HepG2 (cell line): ENCODE results near the gene FAM3B.

Experiments
- KLF16 ChIP-seq, 2 experiments: sonication (generic) in 1 of 2; formaldehyde crosslinking in 1 of 2; IDR thresholded peaks; 2 replicates each; pipeline versions ENCODE4 v1.6.1 to v1.8.0; 2016 to 2023; ENCODE audit warnings: missing genetic modification reagents in 2 of 2, missing compliant biosample characterization in 1 of 2
- MYC ChIP-seq: sonication (generic); formaldehyde crosslinking; IDR thresholded peaks from 2 replicates; pipeline ENCODE4 v1.9.0; 2021; ENCODE audit warnings: missing genetic modification reagents, borderline replicate concordance
- NPAS2 ChIP-seq: sonication (generic); formaldehyde crosslinking; IDR thresholded peaks from 2 replicates; pipeline ENCODE4 v1.8.0; 2022; ENCODE audit warnings: mild to moderate bottlenecking, missing genetic modification reagents, borderline replicate concordance
- SP1 ChIP-seq, 2 experiments: fragments of 450-650 bp in 1 of 2; sonication (generic) in 1 of 2; formaldehyde crosslinking in 1 of 2; IDR thresholded peaks; 2 replicates each; pipeline versions ENCODE4 v1.4.0 to v1.6.1; 2016 to 2020; ENCODE audit warnings: missing genetic modification reagents in 1 of 2
- USF2 ChIP-seq, 2 experiments: sonication (generic) in 1 of 2; formaldehyde crosslinking in 1 of 2; IDR thresholded peaks; 2 replicates each; pipeline versions ENCODE4 v1.5.1 to v1.6.1; 2011 to 2020; ENCODE audit warnings: borderline replicate concordance in 1 of 2, low read depth in 1 of 2, low read length in 1 of 2, mild to moderate bottlenecking in 1 of 2, missing genetic modification reagents in 1 of 2, moderate library complexity in 1 of 2
- ZNF274 ChIP-seq: sonication (generic); formaldehyde crosslinking; IDR thresholded peaks from 2 replicates; pipeline ENCODE4 v1.5.1; 2020; ENCODE audit warnings: mild to moderate bottlenecking, missing genetic modification reagents
- ZNF292 ChIP-seq: sonication (generic); formaldehyde crosslinking; IDR thresholded peaks from 2 replicates; pipeline ENCODE4 v1.8.1; 2022; ENCODE audit warnings: mild to moderate bottlenecking, low read depth, missing genetic modification reagents, borderline replicate concordance
- TF ChIP-seq, protein P1 (sequence below): sonication (generic); formaldehyde crosslinking; IDR thresholded peaks from 2 replicates; pipeline ENCODE4 v1.8.1; 2023; ENCODE audit warnings: mild to moderate bottlenecking, missing genetic modification reagents
- TF ChIP-seq, protein P2 (sequence below): sonication (generic); formaldehyde crosslinking; IDR thresholded peaks from 2 replicates; pipeline ENCODE4 v1.5.0; 2020; ENCODE audit warnings: mild to moderate bottlenecking, missing genetic modification reagents, moderate library complexity

GRCh38 chr21:41289431-41289830 lies 27.2 kb upstream of the FAM3B start:
- no peak for TF ChIP-seq ZNF292 (CRISPR knock-in tag)
- no peak for TF ChIP-seq NPAS2 (CRISPR knock-in tag)
- TF ChIP-seq, protein P1, sequence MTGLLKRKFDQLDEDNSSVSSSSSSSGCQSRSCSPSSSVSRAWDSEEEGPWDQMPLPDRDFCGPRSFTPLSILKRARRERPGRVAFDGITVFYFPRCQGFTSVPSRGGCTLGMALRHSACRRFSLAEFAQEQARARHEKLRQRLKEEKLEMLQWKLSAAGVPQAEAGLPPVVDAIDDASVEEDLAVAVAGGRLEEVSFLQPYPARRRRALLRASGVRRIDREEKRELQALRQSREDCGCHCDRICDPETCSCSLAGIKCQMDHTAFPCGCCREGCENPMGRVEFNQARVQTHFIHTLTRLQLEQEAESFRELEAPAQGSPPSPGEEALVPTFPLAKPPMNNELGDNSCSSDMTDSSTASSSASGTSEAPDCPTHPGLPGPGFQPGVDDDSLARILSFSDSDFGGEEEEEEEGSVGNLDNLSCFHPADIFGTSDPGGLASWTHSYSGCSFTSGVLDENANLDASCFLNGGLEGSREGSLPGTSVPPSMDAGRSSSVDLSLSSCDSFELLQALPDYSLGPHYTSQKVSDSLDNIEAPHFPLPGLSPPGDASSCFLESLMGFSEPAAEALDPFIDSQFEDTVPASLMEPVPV (CRISPR knock-in tag) = no peak
- TF ChIP-seq KLF16 (CRISPR knock-in tag; IDR thresholded peaks at IDR 0.05) = no peak
- TF ChIP-seq MYC = no peak
- TF ChIP-seq USF2 (IDR thresholded peaks at IDR 0.05; ENCODE audit: low read depth, low read length) = no peak
- no peak for TF ChIP-seq USF2 (CRISPR knock-in tag; IDR thresholded peaks at IDR 0.05; ENCODE audit: borderline replicate concordance)
- TF ChIP-seq, protein P2, sequence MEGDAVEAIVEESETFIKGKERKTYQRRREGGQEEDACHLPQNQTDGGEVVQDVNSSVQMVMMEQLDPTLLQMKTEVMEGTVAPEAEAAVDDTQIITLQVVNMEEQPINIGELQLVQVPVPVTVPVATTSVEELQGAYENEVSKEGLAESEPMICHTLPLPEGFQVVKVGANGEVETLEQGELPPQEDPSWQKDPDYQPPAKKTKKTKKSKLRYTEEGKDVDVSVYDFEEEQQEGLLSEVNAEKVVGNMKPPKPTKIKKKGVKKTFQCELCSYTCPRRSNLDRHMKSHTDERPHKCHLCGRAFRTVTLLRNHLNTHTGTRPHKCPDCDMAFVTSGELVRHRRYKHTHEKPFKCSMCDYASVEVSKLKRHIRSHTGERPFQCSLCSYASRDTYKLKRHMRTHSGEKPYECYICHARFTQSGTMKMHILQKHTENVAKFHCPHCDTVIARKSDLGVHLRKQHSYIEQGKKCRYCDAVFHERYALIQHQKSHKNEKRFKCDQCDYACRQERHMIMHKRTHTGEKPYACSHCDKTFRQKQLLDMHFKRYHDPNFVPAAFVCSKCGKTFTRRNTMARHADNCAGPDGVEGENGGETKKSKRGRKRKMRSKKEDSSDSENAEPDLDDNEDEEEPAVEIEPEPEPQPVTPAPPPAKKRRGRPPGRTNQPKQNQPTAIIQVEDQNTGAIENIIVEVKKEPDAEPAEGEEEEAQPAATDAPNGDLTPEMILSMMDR (CRISPR knock-in tag) = no peak
- TF ChIP-seq SP1 (IDR thresholded peaks at IDR 0.05) = no peak
- TF ChIP-seq SP1 (CRISPR knock-in tag; IDR thresholded peaks at IDR 0.05) = no peak
- no peak for TF ChIP-seq ZNF274 (CRISPR knock-in tag)
